GM12892 (cell line): Measurements from ENCODE around the gene EGFLAM.

Experiments
- POLR2A ChIP-seq: IDR thresholded peaks from 2 replicates; pipeline ENCODE4 v1.6.1; 2011; ENCODE audit warnings: low read depth, low read length, control low read depth
- POLR2AphosphoS5 ChIP-seq: IDR thresholded peaks from 2 replicates; pipeline ENCODE4 v1.6.1; 2011; ENCODE audit warnings: low read depth, low read length, control low read depth

DNA sequence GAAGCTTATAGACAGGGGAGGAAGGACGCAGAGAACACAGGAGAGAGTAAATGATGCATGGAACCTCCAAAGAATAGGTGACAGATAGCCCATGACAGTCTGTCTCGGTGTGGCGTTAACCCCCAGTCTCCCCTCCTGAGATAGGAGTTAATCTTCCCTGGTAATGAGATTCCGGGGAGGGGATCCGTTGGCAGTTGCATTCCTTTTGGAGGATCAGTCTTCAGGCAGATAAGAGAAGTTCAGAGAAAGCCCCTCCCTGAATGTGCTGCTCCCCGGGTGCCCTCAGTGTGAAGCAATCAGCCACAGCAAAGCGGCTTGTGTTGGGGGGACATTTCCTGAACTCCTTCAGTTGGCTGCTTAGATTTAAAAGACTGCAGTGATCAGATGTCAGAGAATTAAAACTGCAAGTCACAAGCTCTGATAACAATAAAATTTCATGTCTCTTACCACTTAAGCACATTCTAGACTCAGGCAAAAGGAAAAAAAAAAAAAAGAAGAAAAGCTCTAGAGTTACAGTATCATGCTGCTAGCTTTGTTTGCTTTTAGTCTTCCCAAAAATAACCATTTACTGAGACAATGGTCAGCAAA is 121.1 kb downstream of the EGFLAM start:
- TF ChIP-seq POLR2AphosphoS5 (no peak), POLR2A (no peak)
